GM15510 (cell line): Measurements from ENCODE around the gene SORCS2.

Source experiments
- POLR2A ChIP-seq: IDR thresholded peaks from 3 replicates; pipeline ENCODE4 v1.6.1; 2011; ENCODE audit warnings: borderline replicate concordance; ENCODE audit not compliant: insufficient read length; ENCODE audit errors: extremely low read depth

Gene SORCS2

DNA sequence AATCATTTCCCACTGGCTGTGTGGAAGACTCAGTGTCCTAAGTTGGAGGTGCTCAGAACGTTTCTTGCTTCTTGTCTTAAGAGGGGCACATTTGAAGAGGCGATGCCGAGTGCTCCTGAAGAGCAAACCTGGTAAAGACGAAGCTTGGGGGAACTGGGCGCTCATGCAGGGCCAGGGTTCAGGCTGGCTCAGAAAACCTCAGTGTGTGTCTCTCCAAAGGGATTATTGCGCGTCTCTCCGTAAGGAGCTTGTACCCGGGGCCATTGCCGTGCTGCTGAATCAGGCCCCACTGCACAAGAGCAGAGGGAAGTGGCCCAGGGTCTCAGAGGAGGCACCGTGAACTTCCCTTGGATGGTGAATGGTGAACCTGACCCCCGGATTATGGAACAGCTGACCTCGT is 198.0 kb downstream of the SORCS2 start:
- TF ChIP-seq POLR2A = no peak

DNA sequence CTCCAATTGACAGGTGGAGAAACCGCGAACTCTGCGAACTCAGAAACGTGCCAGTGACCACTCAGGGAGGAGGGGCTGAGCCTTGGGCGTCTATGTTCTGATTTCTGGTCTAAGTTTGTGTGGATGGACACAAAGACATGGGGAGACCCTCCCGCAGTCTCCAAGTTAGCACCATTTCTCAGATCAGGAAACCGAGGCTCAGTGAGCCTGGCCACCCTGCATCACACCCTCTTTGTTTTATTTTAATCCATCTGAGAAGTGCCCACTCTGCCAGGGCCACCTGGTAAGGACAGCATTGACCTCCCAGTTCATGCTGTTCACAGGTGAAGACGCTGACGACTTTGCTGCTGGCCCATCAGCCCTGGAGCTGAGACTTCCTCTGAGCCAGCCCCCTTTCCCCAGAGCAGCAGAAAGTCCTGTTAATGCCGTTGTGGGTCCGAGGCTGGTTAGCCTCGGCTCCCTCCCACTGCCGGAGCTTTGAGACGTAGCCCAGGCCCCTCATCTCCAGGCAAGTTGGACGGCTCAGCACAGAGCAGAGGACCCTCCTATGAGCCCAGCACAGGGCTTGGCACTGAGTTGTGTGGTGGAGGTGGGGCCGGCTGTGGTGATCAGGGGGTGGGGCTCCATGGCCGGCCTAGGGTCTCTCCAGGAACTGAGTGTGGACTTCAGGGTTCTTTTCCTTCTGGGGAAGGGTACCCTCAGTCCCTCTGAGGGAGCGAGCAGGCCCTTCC is 198.7 kb downstream of the SORCS2 start:
- no peak for TF ChIP-seq POLR2A

DNA sequence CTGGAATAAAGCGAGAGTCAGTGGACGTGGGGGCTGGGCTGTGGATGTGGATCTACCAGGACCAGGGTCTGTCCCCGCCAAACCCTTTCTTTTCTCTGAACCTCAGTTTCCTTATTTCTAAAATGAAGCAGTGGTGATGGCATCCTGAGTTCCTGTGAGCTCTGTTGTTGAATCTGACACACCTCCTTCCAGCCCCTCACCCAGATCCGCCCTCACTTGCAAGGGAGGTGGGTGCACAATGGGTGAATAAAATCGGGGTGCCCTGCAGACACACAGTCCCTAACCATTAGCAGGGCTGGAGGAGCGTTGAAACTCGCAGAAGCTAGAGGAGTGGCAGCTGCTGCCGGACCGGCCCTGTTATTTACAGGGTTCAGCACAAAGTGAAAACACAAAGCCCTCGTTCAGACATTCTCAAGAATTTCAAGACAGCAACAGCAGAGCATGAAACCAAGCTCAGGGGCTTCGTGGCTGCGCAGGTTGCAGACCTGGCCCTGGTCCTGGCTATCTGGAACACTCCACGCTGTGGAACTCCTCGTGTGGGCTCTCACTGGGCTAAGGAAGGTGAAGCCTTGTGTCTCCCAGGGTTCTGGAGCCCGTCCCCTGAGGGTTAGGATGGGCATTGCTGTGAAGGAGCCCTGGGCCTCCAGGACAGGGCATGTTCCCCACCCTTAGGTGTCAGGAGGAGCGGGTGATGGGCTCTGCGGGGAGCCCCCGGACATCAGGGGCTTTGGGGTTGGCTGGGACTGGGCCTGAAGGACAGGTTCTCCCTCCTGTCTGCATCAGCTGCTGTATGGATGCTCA is 199.5 kb downstream of the SORCS2 start:
- TF ChIP-seq POLR2A = no peak

DNA sequence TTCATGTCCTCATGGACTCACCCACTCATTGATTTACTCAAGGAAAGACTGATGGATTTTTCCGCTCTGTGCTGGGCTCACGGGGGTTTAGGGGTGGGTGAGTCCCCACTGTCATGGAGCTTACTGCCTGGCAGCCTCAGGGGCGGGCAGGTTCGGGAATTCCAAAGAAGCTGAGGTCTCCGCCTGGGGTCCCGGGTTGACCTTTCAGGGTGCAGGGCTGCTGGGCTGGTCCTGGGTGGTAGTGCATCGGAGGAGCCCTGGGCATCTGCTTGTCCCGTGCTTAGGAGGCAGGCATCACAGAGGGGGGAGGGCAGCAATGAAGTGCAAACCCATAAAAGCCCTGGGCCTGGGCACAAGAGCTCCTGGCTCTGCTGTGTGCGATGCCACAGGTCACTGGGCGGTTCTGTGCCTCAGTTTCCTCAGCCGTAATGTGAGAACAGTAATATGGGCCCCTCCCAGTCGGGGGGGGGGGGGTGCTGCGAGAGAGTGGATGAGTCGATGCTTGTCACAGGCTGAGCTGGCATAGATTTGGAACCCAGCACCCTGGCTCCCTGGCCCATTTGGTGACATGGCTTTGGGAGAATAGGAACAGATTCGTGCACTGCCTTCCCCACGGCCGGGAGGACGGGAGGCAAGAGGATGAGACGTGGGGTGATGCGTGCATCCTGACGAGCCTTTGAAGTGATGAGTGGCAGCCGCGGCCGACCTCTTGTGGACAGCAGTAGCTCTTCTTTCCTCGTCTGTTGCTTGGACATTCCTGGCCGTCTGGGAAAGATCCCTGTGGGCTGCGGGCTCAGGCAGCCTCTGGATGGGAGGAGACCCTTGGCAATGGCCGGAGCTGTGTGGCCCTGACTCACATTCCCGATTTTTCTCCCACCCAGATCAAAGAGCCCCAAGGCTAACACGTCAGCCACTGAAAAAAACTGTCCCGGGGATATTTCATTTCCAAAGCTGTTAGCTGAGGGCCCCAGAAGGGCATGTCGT is 200.4 kb downstream of the SORCS2 start:
- no peak for TF ChIP-seq POLR2A

DNA sequence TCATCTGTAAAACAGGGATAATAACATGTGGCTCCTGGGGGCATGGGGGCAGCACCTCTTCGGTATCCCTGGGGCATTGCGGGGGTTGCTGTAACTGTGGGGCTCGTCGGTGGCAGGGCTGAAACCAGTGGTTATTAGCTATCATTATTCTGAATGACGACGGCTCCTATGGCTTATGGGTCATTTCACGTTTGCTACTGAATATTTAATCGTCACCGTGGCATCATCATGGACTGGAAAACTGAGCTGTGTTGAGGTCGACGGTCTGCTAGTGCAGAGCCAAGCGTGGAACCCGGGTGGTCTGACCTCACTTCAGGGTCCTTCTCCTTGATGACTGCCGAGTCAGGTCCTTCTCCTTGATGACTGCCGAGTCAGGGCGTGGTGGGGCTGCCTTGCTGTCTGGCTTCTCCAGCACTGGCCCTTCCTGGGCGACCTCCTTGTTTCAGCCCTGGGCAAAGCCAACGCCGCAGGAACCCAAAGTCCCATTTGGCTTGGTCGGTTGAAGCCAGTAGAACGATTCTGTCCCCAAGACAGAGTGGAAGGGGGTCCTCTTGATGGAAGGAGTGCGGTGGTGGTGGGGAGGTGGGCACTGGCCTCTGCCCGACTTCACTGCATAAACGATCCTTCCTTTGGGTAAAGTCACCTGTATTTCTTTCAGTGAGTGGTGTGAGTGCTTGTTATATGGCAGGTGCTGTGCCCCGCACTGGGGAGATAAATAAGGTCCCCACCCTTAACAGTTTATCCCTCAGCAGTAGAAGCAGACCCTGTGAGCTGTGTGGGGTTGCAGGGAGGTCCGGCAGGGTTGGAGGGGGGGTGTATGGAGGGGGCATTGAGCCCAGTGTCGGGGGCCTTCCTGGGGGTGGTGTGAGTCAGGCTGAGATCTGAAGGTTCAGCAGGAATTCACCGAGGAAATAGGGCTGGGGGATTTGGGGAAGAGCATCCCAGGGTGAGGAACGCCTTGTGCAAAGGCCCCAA is 201.6 kb downstream of the SORCS2 start:
- no peak for TF ChIP-seq POLR2A

DNA sequence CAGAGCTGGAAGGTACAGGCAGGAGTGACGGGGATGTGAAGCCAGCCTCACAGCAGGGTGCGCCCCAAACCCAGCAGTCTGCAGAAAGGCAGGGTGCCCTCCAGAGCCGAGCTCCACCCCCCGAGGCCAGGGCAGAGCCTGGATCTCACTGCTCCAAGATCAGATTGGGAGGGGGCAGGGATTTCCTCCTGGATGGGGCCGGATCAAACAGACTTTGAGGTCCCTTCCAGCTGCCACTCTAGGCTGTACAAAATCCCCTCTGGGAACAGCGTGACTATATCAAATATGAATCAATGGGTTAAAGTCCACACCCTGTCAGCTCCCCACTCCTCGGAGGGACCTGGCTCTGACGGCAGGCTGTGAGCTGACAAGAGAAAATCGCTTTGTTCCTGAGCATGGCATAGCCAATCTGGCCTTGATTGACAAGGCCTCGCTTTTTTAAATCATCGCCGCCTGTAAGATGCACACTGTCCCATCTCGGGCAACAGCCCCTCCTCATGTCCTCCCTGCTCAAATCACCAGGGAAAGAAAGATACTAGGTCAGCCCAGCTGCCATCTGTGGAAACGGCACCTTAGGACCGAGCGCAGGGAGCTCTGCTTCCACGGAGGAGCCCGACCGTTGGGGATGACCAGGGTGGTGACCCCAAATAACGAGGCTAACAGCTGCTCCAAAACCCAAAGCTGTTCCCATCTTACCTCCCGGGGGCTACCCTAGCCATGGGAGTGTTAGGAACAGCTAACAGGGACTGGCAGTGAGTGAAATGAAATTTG is 202.5 kb downstream of the SORCS2 start:
- no peak for TF ChIP-seq POLR2A

DNA sequence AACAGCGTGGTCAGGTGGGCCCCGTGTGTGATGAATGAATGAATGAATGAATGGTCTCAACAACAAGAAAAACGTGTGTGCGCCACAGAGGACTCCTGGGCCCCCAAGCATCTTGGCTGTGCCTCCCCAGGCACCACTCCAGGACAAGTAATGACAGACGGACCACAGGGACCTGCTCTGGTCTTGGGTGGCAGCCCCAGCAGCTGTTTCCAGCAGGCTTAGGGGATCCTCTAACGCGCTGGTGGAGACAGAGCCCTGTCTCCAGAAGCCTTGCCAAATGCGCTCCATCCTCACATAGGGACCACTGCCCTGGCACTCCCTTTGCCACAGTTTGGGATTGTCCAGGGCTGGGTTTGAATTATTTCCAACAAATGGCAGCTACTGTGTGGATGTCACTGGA is 203.3 kb downstream of the SORCS2 start:
- TF ChIP-seq POLR2A = no peak

DNA sequence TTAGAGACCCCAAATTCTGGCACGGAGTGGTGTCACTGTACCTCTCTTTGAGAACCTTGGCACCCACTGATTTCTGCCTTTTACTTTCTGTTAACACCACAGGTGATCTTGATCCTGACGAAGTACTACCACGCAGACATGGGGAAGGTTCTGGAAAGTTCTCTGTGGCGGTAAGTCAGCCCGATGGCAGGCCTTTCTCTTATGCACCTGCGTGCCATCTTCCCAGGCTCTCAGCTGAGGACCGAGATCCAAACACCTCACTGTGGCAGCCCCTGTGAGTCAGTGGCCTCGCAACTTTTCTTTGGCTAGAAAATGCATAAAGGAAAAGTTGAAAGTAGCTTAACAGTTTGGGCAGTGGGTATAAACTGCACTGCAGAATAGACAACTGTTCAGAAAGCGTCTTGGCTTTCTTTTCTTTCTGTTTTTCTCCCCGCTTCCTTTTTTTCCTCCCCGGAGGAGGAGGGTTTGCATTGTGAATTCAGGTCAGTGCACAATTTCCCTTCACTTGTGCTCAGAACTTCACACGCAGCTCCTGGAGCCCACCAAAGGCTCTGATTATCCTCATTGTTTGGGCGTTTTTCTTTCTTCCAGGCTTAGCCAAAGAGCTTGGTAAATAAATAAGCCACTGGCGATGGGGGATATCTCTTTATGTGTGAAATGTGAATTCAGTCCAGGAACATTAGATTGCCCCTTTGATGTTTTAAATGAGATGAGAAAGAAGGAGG is 204.0 kb downstream of the SORCS2 start:
- TF ChIP-seq POLR2A = no peak

DNA sequence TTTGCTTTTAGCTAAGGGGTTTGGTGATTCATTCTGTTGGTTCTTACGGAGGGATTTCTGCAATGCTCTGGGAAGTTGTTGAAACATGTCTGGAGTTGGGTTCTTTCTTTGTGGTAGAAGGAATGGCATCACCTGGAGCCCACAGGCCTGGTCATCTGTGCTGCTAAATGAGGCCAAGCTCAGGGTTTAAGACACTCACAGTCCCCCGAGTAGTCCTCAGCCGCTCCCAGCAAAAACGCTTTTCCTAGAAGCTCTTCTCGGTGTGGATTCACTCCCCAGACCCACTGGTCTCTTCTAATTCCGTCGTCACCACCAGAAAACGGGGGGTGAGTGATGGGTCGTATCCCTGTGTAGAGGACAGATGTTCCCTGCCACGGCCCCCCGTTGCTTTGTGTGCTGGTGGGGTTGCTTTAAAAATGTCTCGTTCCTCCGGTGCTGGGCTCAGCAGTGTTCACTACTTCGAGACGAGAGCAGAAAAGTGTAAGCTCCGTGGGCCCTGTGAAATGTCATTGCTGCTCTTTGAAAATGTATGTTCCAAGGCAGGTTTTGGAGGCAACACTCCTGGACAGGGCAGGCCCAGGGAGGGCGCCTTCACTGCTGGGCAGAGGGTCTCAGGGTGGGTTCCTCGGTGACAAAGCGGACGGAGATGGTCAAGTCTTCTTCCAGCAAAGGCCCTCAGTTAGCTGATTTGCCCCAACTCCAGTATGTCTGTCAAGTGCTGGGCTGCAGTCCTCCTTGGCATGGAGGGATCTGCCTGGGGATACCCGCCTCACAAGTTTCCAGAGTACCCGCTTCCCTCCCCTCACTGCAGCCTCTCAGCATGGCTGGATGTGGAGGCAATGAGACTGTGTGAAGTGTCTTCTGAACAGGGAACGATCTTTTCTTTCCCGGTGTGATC is 205.1 kb downstream of the SORCS2 start:
- no peak for TF ChIP-seq POLR2A

DNA sequence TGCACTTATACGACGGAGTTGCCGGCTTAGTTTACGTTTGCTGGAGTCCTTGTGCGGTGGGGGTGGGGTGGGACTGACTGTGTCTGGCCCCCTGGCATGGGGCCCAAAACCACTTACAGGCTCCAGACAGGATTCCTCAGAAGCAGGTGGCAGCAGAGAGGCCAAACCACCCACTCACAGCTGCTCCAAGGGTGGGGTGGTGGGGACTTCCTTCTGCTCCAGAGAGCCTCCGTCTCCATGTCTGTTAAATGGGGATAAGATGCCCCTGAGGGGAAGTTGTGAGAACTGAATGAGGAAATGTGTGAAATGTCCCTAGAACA is 205.7 kb downstream of the SORCS2 start:
- no peak for TF ChIP-seq POLR2A

DNA sequence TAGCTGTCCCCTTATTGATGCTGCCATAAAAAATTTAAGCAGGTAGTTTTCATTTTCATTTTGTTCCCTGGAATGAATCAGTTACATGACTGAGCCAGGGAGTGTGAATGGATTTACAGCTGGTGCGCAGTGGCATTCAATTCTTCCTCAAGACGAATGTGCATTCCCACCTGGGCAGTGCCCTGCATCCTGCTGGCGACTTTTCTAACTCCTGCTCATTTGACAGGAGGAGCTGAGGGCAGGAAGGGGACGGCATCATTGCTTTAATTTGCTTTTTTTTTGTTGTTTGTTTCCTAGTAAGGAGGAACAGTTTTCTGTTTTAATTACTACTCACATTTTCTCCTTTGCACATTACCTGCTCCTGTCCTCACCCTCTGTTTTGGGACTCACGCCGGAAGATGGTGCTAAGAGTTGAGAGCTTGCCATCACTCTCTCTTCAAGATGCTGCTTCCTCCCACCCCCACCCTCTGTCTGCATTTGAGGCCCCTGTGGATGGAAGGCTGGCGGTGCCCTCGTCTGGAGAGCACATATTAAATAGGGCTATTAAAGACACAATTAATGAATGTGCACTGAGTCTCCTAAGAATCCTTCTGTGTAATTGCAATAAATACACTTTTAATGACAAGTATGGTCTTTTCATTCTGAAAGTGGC is 206.6 kb downstream of the SORCS2 start:
- no peak for TF ChIP-seq POLR2A
